ENCODE results near the gene MAD1L1.

DNA sequence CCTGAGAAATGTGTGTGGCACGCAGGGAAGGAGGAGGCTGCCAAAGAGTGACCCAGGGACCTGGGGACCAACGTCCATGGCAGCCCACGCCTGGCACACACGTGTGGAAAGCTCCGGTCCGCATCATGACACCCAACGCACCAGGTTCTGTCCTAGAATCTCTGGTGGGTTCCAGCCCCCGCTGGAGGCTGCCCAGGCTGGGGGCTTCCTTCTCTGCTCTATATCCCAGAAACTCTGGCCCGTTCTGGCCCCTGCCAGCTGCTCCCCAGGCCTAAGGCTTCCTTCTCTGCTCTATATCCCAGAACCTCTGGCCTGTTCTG, 300.8 kb downstream of the MAD1L1 start:
- no peak for TF ChIP-seq GLIS3 (CRISPR knock-in tag; IDR thresholded peaks at IDR 0.05)
- no peak for TF ChIP-seq PATZ1 (CRISPR knock-in tag; IDR thresholded peaks at IDR 0.05; ENCODE audit: borderline replicate concordance)
- TF ChIP-seq ZNF565 (CRISPR knock-in tag; conservative IDR thresholded peaks at IDR 0.05; ENCODE audit: low read depth): no peak
- TF ChIP-seq, protein P1, sequence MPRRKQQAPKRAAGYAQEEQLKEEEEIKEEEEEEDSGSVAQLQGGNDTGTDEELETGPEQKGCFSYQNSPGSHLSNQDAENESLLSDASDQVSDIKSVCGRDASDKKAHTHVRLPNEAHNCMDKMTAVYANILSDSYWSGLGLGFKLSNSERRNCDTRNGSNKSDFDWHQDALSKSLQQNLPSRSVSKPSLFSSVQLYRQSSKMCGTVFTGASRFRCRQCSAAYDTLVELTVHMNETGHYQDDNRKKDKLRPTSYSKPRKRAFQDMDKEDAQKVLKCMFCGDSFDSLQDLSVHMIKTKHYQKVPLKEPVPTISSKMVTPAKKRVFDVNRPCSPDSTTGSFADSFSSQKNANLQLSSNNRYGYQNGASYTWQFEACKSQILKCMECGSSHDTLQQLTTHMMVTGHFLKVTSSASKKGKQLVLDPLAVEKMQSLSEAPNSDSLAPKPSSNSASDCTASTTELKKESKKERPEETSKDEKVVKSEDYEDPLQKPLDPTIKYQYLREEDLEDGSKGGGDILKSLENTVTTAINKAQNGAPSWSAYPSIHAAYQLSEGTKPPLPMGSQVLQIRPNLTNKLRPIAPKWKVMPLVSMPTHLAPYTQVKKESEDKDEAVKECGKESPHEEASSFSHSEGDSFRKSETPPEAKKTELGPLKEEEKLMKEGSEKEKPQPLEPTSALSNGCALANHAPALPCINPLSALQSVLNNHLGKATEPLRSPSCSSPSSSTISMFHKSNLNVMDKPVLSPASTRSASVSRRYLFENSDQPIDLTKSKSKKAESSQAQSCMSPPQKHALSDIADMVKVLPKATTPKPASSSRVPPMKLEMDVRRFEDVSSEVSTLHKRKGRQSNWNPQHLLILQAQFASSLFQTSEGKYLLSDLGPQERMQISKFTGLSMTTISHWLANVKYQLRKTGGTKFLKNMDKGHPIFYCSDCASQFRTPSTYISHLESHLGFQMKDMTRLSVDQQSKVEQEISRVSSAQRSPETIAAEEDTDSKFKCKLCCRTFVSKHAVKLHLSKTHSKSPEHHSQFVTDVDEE (CRISPR knock-in tag; IDR thresholded peaks at IDR 0.05): no peak
- no peak for TF ChIP-seq CREB5 (CRISPR knock-in tag; IDR thresholded peaks at IDR 0.05; ENCODE audit: low read depth)
- TF ChIP-seq SNAI2 (CRISPR knock-in tag; IDR thresholded peaks at IDR 0.05): no peak
- TF ChIP-seq ZFP3 (CRISPR knock-in tag; IDR thresholded peaks at IDR 0.05): no peak
- no peak for TF ChIP-seq ESRRG (CRISPR knock-in tag; IDR thresholded peaks at IDR 0.05)
- no peak for TF ChIP-seq ISL1 (CRISPR knock-in tag; IDR thresholded peaks at IDR 0.05)
- TF ChIP-seq ARNTL (CRISPR knock-in tag; IDR thresholded peaks at IDR 0.05; ENCODE audit: borderline replicate concordance, low read depth): no peak
- no peak for TF ChIP-seq BACH2 (CRISPR knock-in tag; IDR thresholded peaks at IDR 0.05; ENCODE audit: borderline replicate concordance)
- no peak for TF ChIP-seq ZNF70 (CRISPR knock-in tag; IDR thresholded peaks at IDR 0.05)
- TF ChIP-seq TCF4 (CRISPR knock-in tag; IDR thresholded peaks at IDR 0.05; ENCODE audit: borderline replicate concordance): no peak
- TF ChIP-seq CSDC2 (CRISPR knock-in tag; IDR thresholded peaks at IDR 0.05): no peak

Data from SK-N-SH treated with all-trans-retinoic acid at 6 μM for 48 hours (cell line).